GM23338 (cell line): Measurements from ENCODE around the gene IER2. TPM values are rescaled to one million over a fixed set of nuclear protein-coding genes. Genes with fewer than 3 reads are reported as not detected.

Source experiments
- ATAC-seq: fragments of 200-7000 bp; cut with Tn5 transposase; 3 replicates; pipeline ENCODE4 v1.9.1; 2020
- DNase-seq: peaks from one replicate; pipeline ENCODE4 v3.0.0-alpha.2; 2015; ENCODE audit warnings: low spot score
- H2AFZ ChIP-seq: fragments of 200-600 bp; sonication (generic); 2 replicates; pipeline ENCODE4 v1.8.0; 2016; ENCODE audit warnings: antibody characterized with exemption, mild to moderate bottlenecking, moderate library complexity
- H3F3A ChIP-seq: fragments of 200-600 bp; sonication (generic); replicated peaks from 2 replicates; pipeline ENCODE4 v1.8.0; 2017; ENCODE audit warnings: antibody characterized with exemption, mixed run types, low read depth
- H3K27ac ChIP-seq: fragments of 200-600 bp; sonication (generic); 2 replicates; pipeline ENCODE4 v1.6.1; 2016; ENCODE audit warnings: low read depth
- H3K27me3 ChIP-seq: fragments of 200-600 bp; sonication (generic); 2 replicates; pipeline ENCODE4 v1.8.0; 2016; ENCODE audit warnings: mild to moderate bottlenecking, mixed run types, moderate library complexity; ENCODE audit not compliant: insufficient read depth
- H3K36me3 ChIP-seq: fragments of 200-600 bp; sonication (generic); 2 replicates; pipeline ENCODE4 v1.8.0; 2016; ENCODE audit warnings: mild to moderate bottlenecking; ENCODE audit not compliant: insufficient read depth
- H3K4me1 ChIP-seq: fragments of 200-600 bp; sonication (generic); 2 replicates; pipeline ENCODE4 v1.8.0; 2016; ENCODE audit warnings: mild to moderate bottlenecking, moderate library complexity; ENCODE audit not compliant: insufficient read depth
- H3K4me2 ChIP-seq: fragments of 200-600 bp; sonication (generic); 2 replicates; pipeline ENCODE4 v1.7.1; 2017; ENCODE audit warnings: mixed run types
- H3K4me3 ChIP-seq: fragments of 200-600 bp; sonication (generic); 2 replicates; pipeline ENCODE4 v1.6.1; 2016; ENCODE audit warnings: mixed run types
- H3K79me2 ChIP-seq: fragments of 200-600 bp; sonication (generic); replicated peaks from 2 replicates; pipeline ENCODE4 v1.8.0; 2017; ENCODE audit warnings: mild to moderate bottlenecking; ENCODE audit not compliant: insufficient read depth
- H3K9me2 ChIP-seq: fragments of 200-600 bp; sonication (generic); 2 replicates; pipeline ENCODE4 v1.8.0; 2017; ENCODE audit not compliant: insufficient read depth
- H4K20me1 ChIP-seq: fragments of 200-600 bp; sonication (generic); replicated peaks from 2 replicates; pipeline ENCODE4 v1.8.0; 2017; ENCODE audit warnings: mild to moderate bottlenecking; ENCODE audit not compliant: insufficient read depth
- H3K27ac Mint-ChIP-seq: 2 replicates; pipeline ENCODE4 v1.8.0; 2020; ENCODE audit warnings: inconsistent platforms, mild to moderate bottlenecking, moderate library complexity, mixed read lengths
- H3K27me3 Mint-ChIP-seq: 3 replicates; pipeline ENCODE4 v1.8.0; 2022; ENCODE audit warnings: low read depth, mild to moderate bottlenecking, moderate library complexity, mixed read lengths, inconsistent platforms; ENCODE audit not compliant: insufficient read depth, poor library complexity
- H3K36me3 Mint-ChIP-seq: 3 replicates; pipeline ENCODE4 v1.8.0; 2021; ENCODE audit warnings: low read depth, mild to moderate bottlenecking, inconsistent platforms, moderate library complexity, mixed read lengths
- H3K4me1 Mint-ChIP-seq: 3 replicates; pipeline ENCODE4 v1.8.0; 2020; ENCODE audit warnings: mild to moderate bottlenecking, inconsistent platforms, mixed read lengths
- H3K4me3 Mint-ChIP-seq: 3 replicates; pipeline ENCODE4 v1.8.0; 2021; ENCODE audit warnings: moderate library complexity, mild to moderate bottlenecking, inconsistent platforms, mixed read lengths
- H3K9me3 Mint-ChIP-seq: 3 replicates; pipeline ENCODE4 v1.8.0; 2020; ENCODE audit warnings: moderate library complexity, mild to moderate bottlenecking, inconsistent platforms, mixed read lengths
- CREB1 ChIP-seq: fragments of 250-450 bp; sonication (Bioruptor Pico); IDR thresholded peaks from 2 replicates; pipeline ENCODE4 v1.5.0; 2020; ENCODE audit warnings: low read depth, mild to moderate bottlenecking, moderate library complexity
- EZH2phosphoT487 ChIP-seq: fragments of 200-600 bp; sonication (generic); IDR thresholded peaks from one replicate; pipeline ENCODE4 v1.8.1; 2018; ENCODE audit warnings: antibody characterized with exemption; ENCODE audit not compliant: unreplicated experiment
- JUNB ChIP-seq: IDR thresholded peaks from one replicate; pipeline ENCODE4 v1.6.1; 2016; ENCODE audit warnings: antibody characterized with exemption; ENCODE audit not compliant: unreplicated experiment
- ZNF114 ChIP-seq: fragments of 250-450 bp; sonication (Bioruptor Pico); IDR thresholded peaks from 2 replicates; pipeline ENCODE4 v1.5.0; 2020; ENCODE audit warnings: mild to moderate bottlenecking, moderate library complexity
- ZNF462 ChIP-seq: fragments of 250-450 bp; sonication (Bioruptor Pico); IDR thresholded peaks from 2 replicates; pipeline ENCODE4 v1.5.0; 2020; ENCODE audit warnings: mild to moderate bottlenecking, moderate library complexity
- polyA plus RNA-seq: library from polyadenylated mRNA; unstranded; fragments of >200 nt; fragmentation: Nextera tagmentation; extraction: Ambion mirVana; gene quantifications from 2 replicates; pipeline ENCODE4 v1.2.1, GENCODE V29; 2016
- total RNA-seq: library from RNA; depleted of rRNA; stranded (reverse); fragments of >200 nt; shearing (Covaris generic); gene quantifications from 2 replicates; pipeline ENCODE4 v1.2.3, GENCODE V29; 2014
- TF ChIP-seq, protein P1 (sequence below): IDR thresholded peaks from 2 replicates; pipeline ENCODE4 v1.6.1; 2016; ENCODE audit warnings: antibody characterized with exemption

IER2 gene
- total and polyA plus RNA-seq, 2 experiments from 2014 or later, result 124 to 191 TPM

DNA sequence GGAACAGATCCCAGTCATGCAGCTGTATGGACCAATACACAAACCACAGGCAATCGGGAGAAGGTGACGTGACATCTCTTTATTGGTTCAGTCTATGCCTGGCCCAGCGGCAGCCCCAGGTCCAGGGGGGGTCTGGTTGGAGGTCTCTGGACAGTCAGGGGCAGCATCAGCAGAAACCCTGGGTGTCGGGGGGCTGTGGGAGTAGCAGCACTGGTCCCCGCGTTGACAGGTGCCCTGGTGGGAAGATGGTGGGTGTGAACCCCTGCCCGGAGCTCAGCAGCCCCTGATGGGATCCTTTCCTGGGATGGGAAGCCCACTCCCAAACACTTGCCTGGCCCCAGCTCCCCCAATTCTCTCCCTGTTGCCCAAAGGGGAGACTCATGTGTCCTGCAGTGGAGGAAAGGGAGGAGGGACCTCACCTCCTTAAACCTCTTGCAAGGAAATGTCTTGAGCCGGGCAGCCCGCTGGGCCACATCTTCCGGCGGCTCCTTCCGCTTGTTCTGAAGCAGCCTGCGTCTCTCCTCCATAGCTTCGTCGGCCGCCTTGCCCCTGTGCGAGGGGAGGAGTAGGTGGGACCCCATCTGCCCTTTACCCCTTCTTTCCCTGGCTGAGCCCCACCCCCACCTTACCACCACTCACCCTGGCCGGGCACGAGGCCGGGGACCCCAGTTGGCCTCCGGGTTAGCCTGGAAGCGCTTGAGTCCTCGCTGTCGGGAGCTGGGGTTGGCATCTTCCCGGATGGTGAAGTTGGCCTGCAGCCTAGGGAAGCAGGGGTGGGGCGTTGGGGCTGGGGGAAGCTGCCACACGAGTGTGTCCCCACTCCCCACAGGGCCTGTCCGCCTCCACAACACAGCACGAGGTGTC, 45.1 kb upstream of the IER2 start:
- Mint-ChIP-seq H3K4me1 (peaks cover 5% of the 10 kb centered on the region; the same call in 2 of the 3 replicates), H3K36me3 (peaks cover 15% of the 10 kb centered on the region), H3K4me3 (no peak overlapping the region), H3K27me3 (peaks cover 28% of the 10 kb centered on the region), H3K27ac (no peak overlapping the region), H3K9me3 (no peaks in the 10 kb centered on the region)
- Histone ChIP-seq H3K4me1 (peaks cover 14% of the 10 kb centered on the region; the same call in 1 of the 2 replicates), H3K4me2 (no peak overlapping the region), H3K27ac (no peak overlapping the region), H2AFZ (no peak overlapping the region), H3K27me3 (peaks cover 27% of the 10 kb centered on the region), H3K9me2 (no peaks in the 10 kb centered on the region), H3K4me3 (no peak overlapping the region), H3K79me2 (no peaks in the 10 kb centered on the region), H3F3A (peaks cover 5% of the 10 kb centered on the region), H4K20me1 (peaks cover under 1% of the 10 kb centered on the region; the same call in 1 of the 2 replicates), H3K36me3 (no peaks in the 10 kb centered on the region)
- TF ChIP-seq, protein P1, sequence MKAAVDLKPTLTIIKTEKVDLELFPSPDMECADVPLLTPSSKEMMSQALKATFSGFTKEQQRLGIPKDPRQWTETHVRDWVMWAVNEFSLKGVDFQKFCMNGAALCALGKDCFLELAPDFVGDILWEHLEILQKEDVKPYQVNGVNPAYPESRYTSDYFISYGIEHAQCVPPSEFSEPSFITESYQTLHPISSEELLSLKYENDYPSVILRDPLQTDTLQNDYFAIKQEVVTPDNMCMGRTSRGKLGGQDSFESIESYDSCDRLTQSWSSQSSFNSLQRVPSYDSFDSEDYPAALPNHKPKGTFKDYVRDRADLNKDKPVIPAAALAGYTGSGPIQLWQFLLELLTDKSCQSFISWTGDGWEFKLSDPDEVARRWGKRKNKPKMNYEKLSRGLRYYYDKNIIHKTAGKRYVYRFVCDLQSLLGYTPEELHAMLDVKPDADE, result no peak
- TF ChIP-seq ZNF114, result no peak
- no peak for ATAC-seq
- no peak for DNase-seq

- H3K4me2 ChIP-seq, result no peak overlapping the region
- H3K4me3 ChIP-seq, result no peak overlapping the region
- H3K4me1 ChIP-seq, result no peaks in the 10 kb centered on the region
- Mint-ChIP-seq H3K9me3 (no peaks in the 10 kb centered on the region), H3K36me3 (peaks cover 34% of the 10 kb centered on the region), H3K27ac (no peak overlapping the region), H3K4me1 (no peaks in the 10 kb centered on the region; the same call in 2 of the 3 replicates), H3K27me3 (peaks cover 9% of the 10 kb centered on the region), H3K4me3 (no peak overlapping the region)
- no peak for ATAC-seq
- peaks cover 9% of the 10 kb centered on the region for H4K20me1 ChIP-seq
- H3F3A ChIP-seq, result peaks cover 3% of the 10 kb centered on the region
- H3K36me3 ChIP-seq, result peaks cover 9% of the 10 kb centered on the region
- no peaks in the 10 kb centered on the region for H3K27me3 ChIP-seq
- no peaks in the 10 kb centered on the region for H3K9me2 ChIP-seq
- H2AFZ ChIP-seq, result no peak overlapping the region
- peaks cover 9% of the 10 kb centered on the region for H3K79me2 ChIP-seq
- no peak for DNase-seq
- no peak overlapping the region for H3K27ac ChIP-seq
- TF ChIP-seq, protein P1, result no peak
- TF ChIP-seq EZH2phosphoT487 (no peak), ZNF462 (no peak), CREB1 (CRISPR knock-in tag) (no peak), JUNB (no peak)
Observed at GRCh38 chr19:13109361-13110098, 40.7 kb upstream of the IER2 start.
